HG02852 (cell line): ENCODE results near the gene ADAM33.

ENCODE experiments used
- ATAC-seq: cut with Tn5 transposase; IDR thresholded peaks from one replicate; pipeline ENCODE4 v1.9.1; 2021; ENCODE audit warnings: mild to moderate bottlenecking, moderate library complexity; ENCODE audit not compliant: unreplicated experiment

ADAM33 gene

GRCh38 chr20:3691306-3691705, 9.5 kb upstream of the ADAM33 start:
- no peak for ATAC-seq

GRCh38 chr20:3690413-3690812, 8.6 kb upstream of the ADAM33 start:
- no peak for ATAC-seq

- no peak for ATAC-seq
These were observed 8.2 kb upstream of the ADAM33 start for GRCh38 chr20:3689978-3690377.

GRCh38 chr20:3687655-3688054, 5.8 kb upstream of the ADAM33 start:
- no peak for ATAC-seq

GRCh38 chr20:3686867-3687321, 5.1 kb upstream of the ADAM33 start:
- ATAC-seq, result no peak

GRCh38 chr20:3686421-3686820, 4.6 kb upstream of the ADAM33 start:
- ATAC-seq, result no peak

GRCh38 chr20:3685341-3685740, 3.5 kb upstream of the ADAM33 start:
- no peak for ATAC-seq

GRCh38 chr20:3681352-3681930, 369 bp downstream of the ADAM33 start:
- ATAC-seq, result no peak

GRCh38 chr20:3680701-3681351, 984 bp downstream of the ADAM33 start:
- no peak for ATAC-seq

GRCh38 chr20:3679749-3680700, 1.8 kb downstream of the ADAM33 start:
- ATAC-seq, result no peak

- no peak for ATAC-seq
These were observed 2.7 kb downstream of the ADAM33 start for GRCh38 chr20:3678856-3679720.

- ATAC-seq, result no peak
These were observed 3.6 kb downstream of the ADAM33 start for GRCh38 chr20:3678198-3678597.

- ATAC-seq, result no peak
These were observed 4.1 kb downstream of the ADAM33 start for GRCh38 chr20:3677733-3678132.

GRCh38 chr20:3674995-3675900, 6.6 kb downstream of the ADAM33 start:
- ATAC-seq, result no peak

GRCh38 chr20:3674447-3674846, 7.4 kb downstream of the ADAM33 start:
- ATAC-seq, result no peak

GRCh38 chr20:3673221-3674070, 8.4 kb downstream of the ADAM33 start:
- ATAC-seq, result no peak

GRCh38 chr20:3672547-3673171, 9.2 kb downstream of the ADAM33 start:
- ATAC-seq, result no peak

- no peak for ATAC-seq
These were observed 9.7 kb downstream of the ADAM33 start for GRCh38 chr20:3671986-3672546.
